Activated gamma-delta T cell (primary cell): Measurements from ENCODE around the gene UBL4A.

Experiments
- DNase-seq: peaks from one replicate; lab custom pipeline; 2025; lab: John Stamatoyannopoulos, UW
- total RNA-seq, 2 donors: gene quantifications; one replicate each; lab custom pipeline; 2026; lab: John Stamatoyannopoulos, UW

Gene UBL4A
- total RNA-seq: 56.9 to 58.1 reads per million in 2 donors

GRCh38 chrX:154486396-154487207, at the start of gene UBL4A:
TSS of gene UBL4A (minus strand) at chrX:154486615. CDS start at chrX:154486584, 31 bp downstream.
- DNase-seq: peak; percentile 50

GRCh38 chrX:154535892-154536291, 49.5 kb upstream of the UBL4A start:
- DNase-seq: no peak

GRCh38 chrX:154534526-154535322, 48.3 kb upstream of the UBL4A start:
- DNase-seq: peak; percentile 85

GRCh38 chrX:154532690-154533089, 46.3 kb upstream of the UBL4A start:
- no peak for DNase-seq

- no peak for DNase-seq
Observed at GRCh38 chrX:154531626-154532025, 45.2 kb upstream of the UBL4A start.

GRCh38 chrX:154530286-154530685, 43.9 kb upstream of the UBL4A start:
- DNase-seq: no peak

GRCh38 chrX:154529206-154529612, 42.8 kb upstream of the UBL4A start:
- no peak for DNase-seq

- DNase-seq: no peak
Observed at GRCh38 chrX:154526901-154527675, 40.7 kb upstream of the UBL4A start.

GRCh38 chrX:154525606-154526490, 39.4 kb upstream of the UBL4A start:
- no peak for DNase-seq

GRCh38 chrX:154519389-154519788, 33.0 kb upstream of the UBL4A start:
- no peak for DNase-seq

GRCh38 chrX:154517101-154517781, 30.8 kb upstream of the UBL4A start:
- no peak for DNase-seq

- DNase-seq: no peak
Observed at GRCh38 chrX:154516656-154517100, 30.3 kb upstream of the UBL4A start.

GRCh38 chrX:154515966-154516655, 29.7 kb upstream of the UBL4A start, which contains the start of gene FAM3A:
TSS of gene FAM3A (minus strand) at chrX:154516232. CDS start at chrX:154515772, 460 bp downstream.
- peak; percentile 88 for DNase-seq

GRCh38 chrX:154515090-154515965, 28.9 kb upstream of the UBL4A start:
- DNase-seq: no peak

GRCh38 chrX:154513716-154514115, 27.3 kb upstream of the UBL4A start:
- no peak for DNase-seq

- no peak for DNase-seq
Observed at GRCh38 chrX:154512879-154513553, 26.6 kb upstream of the UBL4A start.

GRCh38 chrX:154511761-154512160, 25.3 kb upstream of the UBL4A start:
- no peak for DNase-seq

GRCh38 chrX:154509455-154509854, 23.0 kb upstream of the UBL4A start:
- DNase-seq: no peak
